Right lobe of liver (tissue), 4 donors: ENCODE results near the gene POP5.

ENCODE experiments used
- CTCF ChIP-seq, 4 donors: fragments of 200-600 bp in 3 of 4; fragments of 450-650 bp in 1 of 4; IDR thresholded peaks; one replicate each; pipeline versions ENCODE4 v1.5.1 to v1.8.0; 2016 to 2022; ENCODE audit warnings: antibody characterized with exemption in 4 of 4, mild to moderate bottlenecking in 2 of 4
- POLR2A ChIP-seq: fragments of 450-650 bp; IDR thresholded peaks from one replicate; pipeline ENCODE4 v1.6.1; 2017; ENCODE audit warnings: antibody characterized with exemption, mild to moderate bottlenecking
- donor health status: DM: no; HTN: no; CAD: no.
- donor health status: DM: no; HTN: no; CAD: no.
- donor health status: DM: no; HTN: yes; CAD: no.

DNA sequence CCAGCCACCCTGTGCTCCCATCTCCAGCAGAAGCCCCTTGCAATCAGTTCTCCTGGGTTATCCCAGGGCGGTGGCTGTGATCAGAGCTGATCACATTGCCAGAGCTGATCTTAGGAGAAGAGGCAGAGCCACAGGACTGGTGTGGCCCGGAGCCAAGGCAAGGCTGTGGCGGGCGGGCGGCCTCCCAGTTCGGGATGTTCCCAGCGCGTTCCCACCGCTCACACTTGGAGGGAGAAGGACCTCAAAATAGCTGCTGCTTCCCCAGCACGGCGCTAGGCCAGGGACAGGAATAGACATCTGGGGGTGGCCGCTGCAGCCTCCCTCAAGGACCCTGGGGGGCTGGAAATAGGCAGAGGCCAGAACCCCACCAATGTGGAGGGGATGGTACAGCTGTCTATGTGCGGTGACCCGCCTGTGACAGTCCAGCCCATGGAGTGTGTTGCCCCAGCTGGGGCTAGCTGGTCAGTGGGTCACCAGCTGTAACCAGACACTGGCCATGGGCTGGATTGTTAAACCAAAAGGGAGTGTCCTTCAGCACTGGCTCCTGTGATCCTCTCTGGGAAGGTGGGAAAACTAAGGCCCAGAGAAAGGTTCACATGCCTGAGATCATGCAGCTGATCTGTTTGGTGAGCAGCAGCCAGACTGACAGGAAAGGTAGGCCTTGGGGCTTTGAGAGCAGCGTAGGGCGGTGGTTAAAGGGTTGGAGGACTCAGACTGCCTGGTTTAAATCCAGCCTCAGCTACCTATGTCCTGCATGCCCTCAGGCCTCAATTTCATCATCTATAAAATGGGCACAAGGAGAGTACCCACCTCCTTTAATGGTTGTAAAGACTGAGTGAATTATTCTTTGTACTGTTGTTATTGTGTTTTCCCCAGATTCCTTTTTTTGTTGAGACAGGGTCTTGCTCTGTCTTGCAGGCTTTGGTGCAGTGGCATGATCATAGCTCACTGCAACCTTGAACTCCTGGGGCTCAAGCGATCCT lies 8.0 kb upstream of the POP5 start:
- TF ChIP-seq CTCF (IDR thresholded peaks at IDR 0.05) (no peak), POLR2A (no peak)
